GM12872 (cell line): ENCODE data around the gene RBM3.
A peak's percentile ranks its signal among the peaks of the same experiment; 100 is the strongest.

ENCODE experiments used
- CTCF ChIP-seq: IDR thresholded peaks from 3 replicates; pipeline ENCODE4 v1.5.1; 2011; ENCODE audit warnings: low read depth, mild to moderate bottlenecking, low read length, moderate library complexity; ENCODE audit not compliant: insufficient read depth

RBM3 gene

DNA sequence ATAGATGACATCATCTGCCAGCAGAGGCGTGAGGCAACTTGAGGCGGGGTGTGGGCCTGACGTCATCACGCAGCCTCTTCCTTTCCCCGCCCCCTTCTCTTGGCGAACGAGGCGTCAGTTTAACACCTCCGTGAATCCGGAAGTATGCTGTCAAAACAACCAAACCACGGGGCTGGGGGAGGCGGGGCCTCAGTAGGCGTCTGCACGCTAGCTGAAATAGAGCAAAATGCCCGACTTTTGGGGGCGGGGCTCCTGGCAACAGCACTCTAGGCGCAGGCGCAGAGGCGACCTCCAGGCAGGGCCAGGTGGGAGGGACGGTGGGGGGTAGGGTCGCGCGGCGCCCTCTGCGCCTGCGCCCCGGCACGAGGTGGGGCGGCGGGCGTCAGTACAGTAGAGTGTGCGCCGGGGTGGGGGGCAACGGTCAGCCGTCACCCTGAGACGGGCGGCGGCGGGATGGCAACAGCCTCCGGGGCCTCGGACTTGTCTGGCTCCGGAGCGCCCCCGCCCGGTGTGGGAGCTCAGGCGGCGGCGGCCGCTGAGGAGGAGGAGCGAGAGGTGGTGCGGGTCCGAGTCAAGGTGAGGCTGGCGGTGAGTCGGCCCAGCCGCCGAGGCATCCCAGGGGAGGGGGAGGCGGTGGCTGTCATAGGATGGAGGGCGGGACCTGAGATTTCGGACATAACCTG lies 34.8 kb upstream of the RBM3 start, which contains the start of gene TBC1D25:
TSS of gene TBC1D25 (plus strand) at position 370 of the 683 bp plus-strand sequence. CDS start at position 454, 84 bp downstream.
- peak; percentile 43; the same call in 2 of the 3 replicates for TF ChIP-seq CTCF

DNA sequence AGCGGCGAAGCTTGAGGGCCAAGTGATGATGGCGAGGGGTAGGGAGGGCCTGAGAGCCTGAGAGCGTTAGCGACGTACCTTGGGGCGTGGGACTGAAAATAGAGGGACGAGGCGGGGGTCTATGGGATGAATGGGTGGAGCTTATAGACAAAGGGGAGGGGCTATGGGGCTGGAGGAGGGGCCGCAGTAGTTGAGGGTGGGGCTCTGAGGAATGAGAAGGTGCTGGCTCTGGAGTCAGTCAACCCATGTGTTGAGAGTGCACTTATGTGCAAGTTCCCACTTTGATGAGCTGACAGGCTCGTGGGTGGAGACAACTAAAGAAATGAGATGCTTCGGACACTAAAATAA lies 34.3 kb upstream of the RBM3 start:
- no peak for TF ChIP-seq CTCF

DNA sequence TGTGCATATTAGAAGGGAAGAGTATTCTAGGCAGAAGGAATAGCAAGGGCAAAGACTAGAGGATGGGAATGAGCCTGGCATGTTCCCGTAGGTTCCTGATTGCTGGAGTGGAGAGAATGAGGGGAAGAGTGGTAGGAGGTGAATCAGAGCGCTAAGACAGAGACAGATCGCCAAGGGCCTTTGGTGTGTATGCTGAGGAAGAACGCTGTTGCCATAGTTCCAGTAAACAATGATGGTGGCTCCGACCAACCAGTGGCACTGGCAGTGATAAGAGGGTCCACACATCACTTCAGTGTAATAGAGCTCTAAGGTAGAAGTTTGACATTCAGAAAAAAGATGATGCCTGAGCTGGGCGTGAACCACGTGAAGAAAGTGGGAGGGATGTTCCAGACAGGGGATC lies 33.8 kb upstream of the RBM3 start:
- no peak for TF ChIP-seq CTCF

DNA sequence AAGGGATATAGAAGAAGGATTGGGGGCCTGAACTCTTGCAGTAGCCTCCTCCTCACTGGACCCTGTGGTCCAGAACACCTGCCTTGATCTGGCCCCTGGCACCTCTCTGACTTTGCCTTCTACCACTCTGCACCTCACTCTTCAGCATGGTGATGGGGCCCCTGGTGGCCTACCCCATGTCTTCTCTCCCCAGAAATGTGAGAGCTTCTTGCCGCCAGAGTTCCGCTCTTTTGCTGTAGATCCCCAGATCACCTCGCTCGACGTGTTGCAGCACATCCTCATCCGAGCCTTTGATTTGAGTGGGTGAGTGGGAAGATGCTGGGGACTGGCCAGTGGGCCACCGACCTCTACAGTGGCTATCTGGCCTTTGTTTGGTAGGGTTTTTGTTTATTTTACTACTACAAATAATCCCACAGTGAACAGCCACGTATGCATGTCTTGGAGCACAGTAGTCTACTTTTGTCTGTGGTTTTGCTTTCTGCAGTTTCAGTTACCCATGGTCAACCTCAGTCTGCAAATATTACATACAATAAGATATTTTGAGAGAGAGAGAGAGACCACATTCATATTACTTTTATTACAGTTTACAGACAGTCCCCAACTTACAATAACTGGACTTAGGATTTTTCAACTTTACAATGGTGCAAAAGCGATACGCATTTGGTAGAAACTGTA lies 33.0 kb upstream of the RBM3 start:
- TF ChIP-seq CTCF: no peak

DNA sequence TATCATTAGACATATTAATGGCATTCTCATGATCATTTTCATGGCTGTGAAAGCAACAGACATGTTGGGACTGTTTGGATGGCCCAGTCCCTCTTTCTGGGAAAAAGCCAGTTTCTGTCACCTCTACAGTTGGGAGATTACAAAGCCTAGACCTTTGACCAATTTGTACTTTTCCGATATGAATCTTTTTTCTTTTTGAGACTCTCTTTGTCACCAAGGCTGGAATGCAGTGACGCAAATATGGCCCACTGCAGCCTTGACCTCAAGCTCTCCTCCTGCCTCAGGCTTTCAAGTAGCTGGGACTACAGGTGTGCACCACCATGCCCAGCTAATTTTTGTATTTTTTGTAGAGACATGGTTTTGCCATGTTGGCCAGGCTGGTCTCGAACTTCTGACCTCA lies 25.4 kb upstream of the RBM3 start:
- no peak for TF ChIP-seq CTCF

DNA sequence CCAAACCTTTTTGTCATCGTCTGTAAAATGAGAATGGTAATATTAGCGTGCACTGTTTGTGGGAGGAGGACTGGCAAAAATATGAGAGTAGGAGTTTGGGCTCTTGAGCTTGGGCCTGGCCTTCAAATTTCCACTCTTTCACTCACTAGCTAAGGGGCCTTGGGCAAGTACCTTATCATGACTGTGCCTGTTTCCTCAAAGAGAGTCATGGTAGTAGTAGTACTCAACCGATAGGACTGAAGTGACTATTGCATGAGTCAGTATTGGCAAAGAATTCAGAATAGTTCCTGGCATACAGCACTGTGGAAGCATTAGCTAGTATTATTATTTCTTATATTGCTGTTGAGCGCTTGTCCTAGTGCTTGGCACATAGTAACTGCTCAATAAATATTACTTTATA lies 16.0 kb upstream of the RBM3 start:
- no peak for TF ChIP-seq CTCF

DNA sequence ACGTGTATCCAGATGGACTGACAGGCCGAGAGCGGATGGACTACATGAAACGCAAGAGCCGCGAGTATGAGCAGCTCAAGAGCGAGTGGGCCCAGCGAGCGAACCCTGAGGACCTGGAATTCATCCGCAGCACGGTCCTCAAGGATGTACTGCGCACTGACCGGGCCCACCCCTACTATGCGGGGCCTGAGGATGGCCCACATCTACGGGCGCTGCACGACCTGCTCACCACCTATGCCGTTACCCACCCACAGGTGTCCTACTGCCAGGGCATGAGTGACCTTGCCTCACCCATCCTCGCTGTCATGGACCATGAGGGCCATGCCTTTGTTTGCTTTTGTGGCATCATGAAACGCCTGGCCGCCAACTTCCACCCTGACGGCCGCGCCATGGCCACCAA lies 14.6 kb upstream of the RBM3 start:
- no peak for TF ChIP-seq CTCF
